IMR-90 (cell line): Measurements from ENCODE around the gene DBN1. TPM values are rescaled to one million over a fixed set of nuclear protein-coding genes. Genes with fewer than 3 reads are reported as not detected.

Experiments used
- ATAC-seq: fragments of 200-7000 bp; cut with Tn5 transposase; 2 replicates; pipeline ENCODE4 v1.9.1; 2020; ENCODE audit warnings: low read depth, mild to moderate bottlenecking, moderate library complexity
- BruUV-seq: library from RNA; stranded (reverse); fragments of 400-500 nt; replicated peaks from 2 replicates; lab custom pipeline; 2021; lab: Mats Ljungman, UMichigan
- CTCF ChIA-PET: fragments of 300-600 bp; formaldehyde crosslinking; extraction: SDS; loops from one replicate; lab custom pipeline; 2021; ENCODE audit warnings: antibody characterized with exemption; lab: Yijun Ruan, JAX
- POLR2A ChIA-PET: fragments of 300-600 bp; sonication (Branson Sonifier 250); formaldehyde crosslinking; loops from one replicate; lab custom pipeline; 2022; ENCODE audit warnings: antibody characterized with exemption; ENCODE audit not compliant: unreplicated experiment; lab: Charles Lee
- DNase-seq: peaks from one replicate; pipeline ENCODE4 v3.0.0; 2013
- H2AFZ ChIP-seq: replicated peaks from 2 replicates; pipeline ENCODE3; 2013; ENCODE audit warnings: low read length, mild to moderate bottlenecking; ENCODE audit not compliant: poor library complexity
- H2AK5ac ChIP-seq: 2 replicates; pipeline ENCODE4 v1.6.1; 2013; ENCODE audit warnings: low read depth, low read length, inconsistent platforms
- H2AK9ac ChIP-seq: replicated peaks from 2 replicates; pipeline ENCODE3; 2013; ENCODE audit warnings: mild to moderate bottlenecking, low read depth, low read length, moderate library complexity; ENCODE audit not compliant: poor library complexity
- H2BK120ac ChIP-seq: 2 replicates; pipeline ENCODE4 v1.6.1; 2013; ENCODE audit warnings: low read depth, low read length, inconsistent platforms
- H2BK15ac ChIP-seq: 3 replicates; pipeline ENCODE4 v1.6.1; 2013; ENCODE audit warnings: low read depth, low read length, inconsistent platforms
- H2BK20ac ChIP-seq: 2 replicates; pipeline ENCODE4 v1.6.1; 2013; ENCODE audit warnings: low read depth, mild to moderate bottlenecking, inconsistent platforms, low read length, moderate library complexity
- H2BK5ac ChIP-seq: 2 replicates; pipeline ENCODE4 v1.6.1; 2013; ENCODE audit warnings: mild to moderate bottlenecking, low read depth, low read length, inconsistent platforms; ENCODE audit not compliant: poor library complexity, severe bottlenecking
- H3K14ac ChIP-seq: replicated peaks from 2 replicates; pipeline ENCODE4 v1.6.1; 2013; ENCODE audit warnings: low read depth, low read length, inconsistent platforms
- H3K18ac ChIP-seq: 2 replicates; pipeline ENCODE4 v1.6.1; 2013; ENCODE audit warnings: low read depth, low read length, control low read depth
- H3K23ac ChIP-seq: 2 replicates; pipeline ENCODE4 v1.6.1; 2013; ENCODE audit warnings: low read depth, low read length, inconsistent platforms
- H3K27ac ChIP-seq: 2 replicates; pipeline ENCODE4 v1.5.1; 2013; ENCODE audit warnings: mild to moderate bottlenecking, control low read depth, low read length; ENCODE audit not compliant: insufficient read depth
- H3K27me3 ChIP-seq: 2 replicates; pipeline ENCODE4 v1.6.1; 2013; ENCODE audit warnings: low read length; ENCODE audit not compliant: control insufficient read depth, insufficient read depth
- H3K36me3 ChIP-seq: 2 replicates; pipeline ENCODE4 v1.6.1; 2013; ENCODE audit warnings: low read length, mixed read lengths; ENCODE audit not compliant: control insufficient read depth, insufficient read depth
- H3K4ac ChIP-seq: 2 replicates; pipeline ENCODE4 v1.6.1; 2013; ENCODE audit warnings: low read depth, low read length, inconsistent platforms
- H3K4me1 ChIP-seq: 2 replicates; pipeline ENCODE4 v1.6.1; 2013; ENCODE audit warnings: low read length, mixed read lengths; ENCODE audit not compliant: control insufficient read depth, insufficient read depth
- H3K4me2 ChIP-seq: 2 replicates; pipeline ENCODE4 v1.6.1; 2013; ENCODE audit warnings: low read depth, mild to moderate bottlenecking, control low read depth, low read length, moderate library complexity
- H3K4me3 ChIP-seq: 2 replicates; pipeline ENCODE4 v1.5.1; 2013; ENCODE audit warnings: low read depth, mild to moderate bottlenecking, control low read depth, low read length, moderate library complexity; ENCODE audit not compliant: insufficient read depth
- H3K56ac ChIP-seq: 2 replicates; pipeline ENCODE4 v1.6.1; 2013; ENCODE audit warnings: low read length, inconsistent platforms; ENCODE audit not compliant: insufficient read depth; ENCODE audit errors: extremely low read depth
- H3K79me1 ChIP-seq, 2 experiments: 2 replicates each; pipeline ENCODE4 v1.6.1; 2013; ENCODE audit warnings: low read length in 2 of 2, inconsistent platforms in 1 of 2, low read depth in 1 of 2
- H3K9ac ChIP-seq: 2 replicates; pipeline ENCODE4 v1.6.1; 2013; ENCODE audit warnings: low read depth, low read length, control low read depth
- H3K9me1 ChIP-seq: 2 replicates; pipeline ENCODE4 v1.6.1; 2013; ENCODE audit warnings: low read length, inconsistent platforms; ENCODE audit not compliant: insufficient read depth
- H3K9me3 ChIP-seq: 2 replicates; pipeline ENCODE4 v1.6.1; 2013; ENCODE audit warnings: low read length; ENCODE audit not compliant: control insufficient read depth, insufficient read depth
- H4K20me1 ChIP-seq: 2 replicates; pipeline ENCODE4 v1.6.1; 2013; ENCODE audit warnings: low read length, inconsistent platforms; ENCODE audit not compliant: insufficient read depth
- H4K5ac ChIP-seq: 2 replicates; pipeline ENCODE4 v1.6.1; 2013; ENCODE audit warnings: mild to moderate bottlenecking, low read depth, low read length, control low read depth
- H4K8ac ChIP-seq, 2 experiments: 2 replicates each; pipeline ENCODE4 v1.6.1; 2013; ENCODE audit warnings: low read depth in 2 of 2, low read length in 2 of 2, control low read depth in 1 of 2, inconsistent platforms in 1 of 2
- H4K91ac ChIP-seq: 2 replicates; pipeline ENCODE4 v1.6.1; 2013; ENCODE audit warnings: low read depth, low read length, inconsistent platforms; ENCODE audit not compliant: insufficient read depth
- RFX5 ChIP-seq: IDR thresholded peaks from 2 replicates; pipeline ENCODE4 v1.8.0; 2012; ENCODE audit warnings: low read depth, mild to moderate bottlenecking, low read length, moderate library complexity
- WGBS, 2 experiments: methylation state at CpG; one replicate each; pipeline versions ENCODE4 v1.1.5 to v1.1.7; 2013; ENCODE audit warnings: missing lambda C conversion rate in 2 of 2; ENCODE audit not compliant: insufficient read length in 1 of 2; ENCODE audit errors: extremely low coverage in 2 of 2; 5-methylcytosine and 5-hydroxymethylcytosine counted together
- dilution Hi-C: fragments of 300-500 bp; cut with HindIII; formaldehyde crosslinking; loops from one replicate; pipeline ENCODE4 v1.14.3; 2018; ENCODE audit warnings: low sequenced_read_pairs; ENCODE audit not compliant: unreplicated experiment
- in situ Hi-C: fragments of 300-500 bp; cut with MboI; formaldehyde crosslinking; loops from 3 replicates; pipeline ENCODE4 v1.14.3; 2019; ENCODE audit warnings: low sequenced_read_pairs, inconsistent platforms, mixed read lengths
- intact Hi-C: fragments of 100-400 bp; cut with micrococcal nuclease; formaldehyde crosslinking; loops from 2 replicates; pipeline ENCODE4 v1.10.0; 2022
- polyA plus RNA-seq, 3 experiments: library from polyadenylated mRNA; depleted of rRNA; stranded (reverse); fragments of >200 nt; gene quantifications; 2 replicates each; pipeline ENCODE4 v1.2.3, GENCODE V29; 2012; ENCODE audit warnings: low replicate concordance in 1 of 3
- total RNA-seq: library from RNA; depleted of rRNA; stranded (reverse); fragments of >200 nt; gene quantifications from 2 replicates; pipeline ENCODE4 v1.2.3, GENCODE V29; 2012

Gene DBN1
- total and polyA plus RNA-seq, 2 of the 4 experiments (the other 2 are of a cell fraction), result 122 to 187 TPM

- H3K79me1 ChIP-seq, result peaks cover 34 to 48% of the 10 kb centered on the region in 2 experiments
- peak overlapping the region; percentile 96 for H3K4me2 ChIP-seq
- dilution Hi-C loops, result no loop called here
- intact Hi-C loops, result no loop called here
- no peak overlapping the region for H3K23ac ChIP-seq
- no TSS peak for BruUV-seq
- no peaks in the 10 kb centered on the region for H3K27me3 ChIP-seq
- H3K9ac ChIP-seq, result peak overlapping the region; percentile 88
- no peak overlapping the region for H3K14ac ChIP-seq
- no peak overlapping the region for H2AFZ ChIP-seq
- H2AK9ac ChIP-seq, result peak overlapping the region; percentile 97
- H3K18ac ChIP-seq, result no peak overlapping the region
- H3K9me3 ChIP-seq, result no peaks in the 10 kb centered on the region
- ATAC-seq, result no peak
- ChIA-PET CTCF (no interaction called here), POLR2A (no interaction called here)
- no peak overlapping the region for H2BK20ac ChIP-seq
- peak overlapping the region in 1 of 2 experiments; percentile 17; a peak in 2 of 4 replicates for H4K8ac ChIP-seq
- no peak for TF ChIP-seq RFX5
- H3K9me1 ChIP-seq, result 0 out of 2 replicates have a peak, but pooled peaks cover 4% of the 10 kb centered on the region
- 93% methylated on average over 6 of the region's 7 CpGs; no CpG with 5 or more reads in 1 of the 2 experiments for WGBS, 2 experiments
- H3K4me1 ChIP-seq, result peaks cover 7% of the 10 kb centered on the region
- H4K20me1 ChIP-seq, result no peaks in the 10 kb centered on the region; the same call in 1 of the 2 replicates
- DNase-seq, result no peak
- H4K91ac ChIP-seq, result no peak overlapping the region
- no peak overlapping the region for H2BK120ac ChIP-seq
- no peak overlapping the region for H2BK5ac ChIP-seq
- H3K4me3 ChIP-seq, result peak overlapping the region; percentile 70
- H2AK5ac ChIP-seq, result 0 out of 2 replicates have a peak overlapping the region, but pooled peaks have one; percentile 91
- H3K27ac ChIP-seq, result no peak overlapping the region
- H2BK15ac ChIP-seq, result no peak overlapping the region
- no peak overlapping the region for H3K56ac ChIP-seq
- H4K5ac ChIP-seq, result no peak overlapping the region
- H3K4ac ChIP-seq, result no peak overlapping the region
- in situ Hi-C loops, result no loop called here
- H3K36me3 ChIP-seq, result peaks cover 64% of the 10 kb centered on the region
Measured at GRCh38 chr5:177515580-177515979, 42.1 kb upstream of the DBN1 start.
